ENCODE results near the gene ARHGAP9.
"Not testable (repeated sequence)": the region's sequence is repeated elsewhere in the genome, so short reads cannot be mapped to it uniquely, and the experiment has no call there.

Gene ARHGAP9

GRCh38 chr12:57498132-57498502 is 18.5 kb upstream of the ARHGAP9 start (continued):
- TF ChIP-seq SALL2 (tag by site-specific recombination; IDR thresholded peaks at IDR 0.05; ENCODE audit: borderline replicate concordance) (no peak), ZNF529 (tag by site-specific recombination; IDR thresholded peaks at IDR 0.05; ENCODE audit: insufficient replicate concordance) (no peak), ZNF530 (tag by site-specific recombination; IDR thresholded peaks at IDR 0.05; ENCODE audit: low read depth) (no peak), ZNF830 (tag by site-specific recombination; IDR thresholded peaks at IDR 0.05; ENCODE audit: low read depth) (no peak), ZNF416 (tag by site-specific recombination; IDR thresholded peaks at IDR 0.05) (no peak), ZBTB26 (tag by site-specific recombination; optimal IDR thresholded peaks at IDR 0.05) (no peak), ZNF133 (tag by site-specific recombination; IDR thresholded peaks at IDR 0.05) (no peak), INSM2 (tag by site-specific recombination; IDR thresholded peaks at IDR 0.05) (no peak)

GRCh38 chr12:57497223-57498131 is 17.8 kb upstream of the ARHGAP9 start:
- TF ChIP-seq PRDM1 (tag by site-specific recombination; IDR thresholded peaks at IDR 0.05), result 0 out of 2 replicates have a peak, but pooled peaks have one; percentile 27
- no peak for TF ChIP-seq ZFHX2 (tag by site-specific recombination; conservative IDR thresholded peaks at IDR 0.05)
- POLR2A ChIA-PET, result interaction anchor here (0.6 to 2.3 kb wide), 5 partner anchors 9 to 42 kb away, joined by 3 to 8 read pairs (median 4); partner anchors contain the start of genes INHBE and MARS1
- CTCF ChIA-PET, result interaction anchor here (0.6 to 0.7 kb wide), 4 partner anchors 10 to 148 kb away, joined by 3 to 4 read pairs (median 4); no protein-coding TSS in a partner anchor
- H3K27ac ChIP-seq (ENCODE audit: extremely low read depth, low read depth, low read length), result 0 out of 2 replicates have a peak overlapping the region, but pooled peaks have one; percentile 24
- H3K36me3 ChIP-seq (ENCODE audit: control insufficient read depth in 2 of 2, insufficient read depth in 1 of 2, low read length in 2 of 2), result peaks cover 63 to 69% of the 10 kb centered on the region in 2 experiments
- H3K9me3 ChIP-seq (ENCODE audit: control insufficient read depth, insufficient read depth, low read depth, low read length), result no peaks in the 10 kb centered on the region
- H3K4me3 ChIP-seq (ENCODE audit: low read depth, low read length), result no peak overlapping the region
- no peaks in the 10 kb centered on the region for H3K4me1 ChIP-seq (ENCODE audit: control insufficient read depth, insufficient read depth, low read length)

- TF ChIP-seq ZNF433 (tag by site-specific recombination; IDR thresholded peaks at IDR 0.05; ENCODE audit: low read depth) (no peak), ELK4 (IDR thresholded peaks at IDR 0.05; ENCODE audit: borderline replicate concordance, low read depth, low read length) (no peak), ZBTB8A (tag by site-specific recombination; IDR thresholded peaks at IDR 0.05) (no peak)
- peaks cover 57 to 68% of the 10 kb centered on the region in 2 experiments for H3K36me3 ChIP-seq (ENCODE audit: control insufficient read depth in 2 of 2, insufficient read depth in 1 of 2, low read length in 2 of 2)
- H3K4me3 ChIP-seq (ENCODE audit: low read depth, low read length), result no peak overlapping the region
- no peak overlapping the region for H3K27ac ChIP-seq (ENCODE audit: extremely low read depth, low read depth, low read length)
- ChIA-PET CTCF (interaction anchor here (0.6 to 0.7 kb wide), 4 partner anchors 9 to 148 kb away, joined by 3 to 4 read pairs (median 4); no protein-coding TSS in a partner anchor), POLR2A (interaction anchor here (0.6 to 2.3 kb wide), 4 partner anchors 9 to 42 kb away, joined by 3 to 8 read pairs (median 4); partner anchors contain the start of genes INHBE and MARS1)
- no peaks in the 10 kb centered on the region for H3K9me3 ChIP-seq (ENCODE audit: control insufficient read depth, insufficient read depth, low read depth, low read length)
- no peaks in the 10 kb centered on the region for H3K4me1 ChIP-seq (ENCODE audit: control insufficient read depth, insufficient read depth, low read length)
These were observed 17.2 kb upstream of the ARHGAP9 start for GRCh38 chr12:57496822-57497221.

GRCh38 chr12:57495051-57495701 is 15.5 kb upstream of the ARHGAP9 start:
- peaks cover 58 to 69% of the 10 kb centered on the region in 2 experiments for H3K36me3 ChIP-seq (ENCODE audit: control insufficient read depth in 2 of 2, insufficient read depth in 1 of 2, low read length in 2 of 2)
- H3K9me3 ChIP-seq (ENCODE audit: control insufficient read depth, insufficient read depth, low read depth, low read length); H3K27ac ChIP-seq (ENCODE audit: extremely low read depth, low read depth, low read length); POLR2A ChIA-PET; H3K4me1 ChIP-seq (ENCODE audit: control insufficient read depth, insufficient read depth, low read length); H3K4me3 ChIP-seq (ENCODE audit: low read depth, low read length); CTCF ChIA-PET: not testable (repeated sequence)

Measured in HEK293 (cell line).